Coronary artery (tissue), 2 donors: Measurements from ENCODE around the gene PDK1.
A peak's percentile ranks its signal among the peaks of the same experiment; 100 is the strongest.

ENCODE experiments used
- DNase-seq: peaks from one replicate; pipeline ENCODE4 v3.0.0-alpha.2; 2017; ENCODE audit warnings: low spot score
- H3K27ac ChIP-seq, 2 donors: fragments of 200-600 bp; sonication (generic); one replicate each; pipeline ENCODE4 v1.5.1; 2016 to 2019
- H3K4me3 ChIP-seq: fragments of 200-600 bp; sonication (generic); 2 replicates; pipeline ENCODE4 v1.5.1; 2016; ENCODE audit warnings: mild to moderate bottlenecking, moderate library complexity
- CTCF ChIP-seq: fragments of 200-600 bp; sonication (generic); IDR thresholded peaks from one replicate; pipeline ENCODE4 v1.5.1; 2019; ENCODE audit warnings: antibody characterized with exemption

The PDK1 gene

DNA sequence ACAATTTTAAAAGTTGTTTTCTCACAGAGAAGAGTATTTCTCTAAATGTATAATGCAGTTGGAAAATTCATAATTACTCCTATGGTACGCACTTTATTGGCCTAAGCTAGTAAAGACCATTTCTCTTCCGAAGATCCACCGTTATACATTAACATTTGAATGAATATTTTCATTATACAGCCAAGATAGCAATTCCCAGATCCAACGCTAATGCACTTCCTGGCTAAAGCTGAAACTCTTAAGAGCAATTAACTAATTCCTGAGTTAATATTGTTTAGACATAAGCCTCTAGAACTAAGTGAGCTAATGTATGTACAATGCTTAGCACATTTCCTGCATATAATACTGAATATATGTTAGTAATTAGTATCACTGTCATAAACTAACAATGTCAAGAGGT is 56.2 kb downstream of the PDK1 start:
- H3K27ac ChIP-seq: no peak overlapping the region
- no peak overlapping the region for H3K4me3 ChIP-seq
- no peak for TF ChIP-seq CTCF
- no peak for DNase-seq

DNA sequence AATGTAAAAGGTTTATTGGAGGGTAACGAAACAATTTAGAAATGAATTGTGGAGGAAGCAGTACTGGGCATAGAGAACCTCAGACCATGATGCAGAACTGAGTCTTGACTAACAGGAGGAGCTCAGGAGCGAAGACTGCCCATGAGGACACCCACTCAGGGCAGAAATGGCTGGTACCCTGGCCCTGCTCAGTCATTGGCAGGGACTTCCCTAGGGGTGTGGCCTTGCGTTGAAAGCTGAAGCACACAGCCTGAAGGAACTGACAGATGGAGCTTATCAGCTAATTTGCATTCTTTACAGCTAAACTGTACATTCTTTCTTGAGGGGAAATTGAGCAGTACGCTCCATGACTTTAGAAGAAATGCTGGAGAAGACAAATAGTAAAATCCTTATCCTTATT is 57.1 kb downstream of the PDK1 start:
- DNase-seq: no peak
- TF ChIP-seq CTCF: no peak
- H3K4me3 ChIP-seq: no peak overlapping the region
- no peak overlapping the region for H3K27ac ChIP-seq

DNA sequence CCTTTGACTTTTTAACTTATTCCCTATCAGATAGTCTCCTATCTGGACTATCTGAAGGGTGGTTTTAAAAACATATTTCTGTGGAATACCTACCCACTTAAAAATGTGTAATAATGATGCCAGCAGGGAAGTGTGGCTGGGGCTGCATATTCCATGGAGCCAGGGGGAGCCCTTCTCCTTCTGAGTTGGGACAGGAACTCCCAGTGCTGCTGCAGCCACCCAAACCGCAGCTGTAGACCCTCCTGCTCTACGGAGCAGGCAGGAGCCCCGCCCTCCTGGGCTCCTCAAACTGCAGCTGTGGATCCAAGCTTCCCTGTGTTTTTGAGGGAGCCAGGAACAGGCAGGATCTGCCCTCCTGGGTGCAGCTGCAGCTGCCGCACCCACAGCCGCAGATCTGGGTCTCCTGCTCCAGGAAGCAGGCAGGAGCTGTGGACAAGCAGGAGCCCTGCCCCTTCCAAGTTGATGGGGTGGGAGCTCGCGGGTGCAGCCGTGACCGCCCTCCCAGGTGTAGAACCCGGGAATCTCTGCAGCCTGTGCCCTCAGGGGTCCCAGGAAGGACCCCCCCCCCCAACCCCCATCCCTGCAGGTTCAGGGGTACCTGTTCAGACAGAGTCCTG is 57.8 kb downstream of the PDK1 start:
- TF ChIP-seq CTCF: no peak
- DNase-seq: no peak
- H3K4me3 ChIP-seq: no peak overlapping the region
- H3K27ac ChIP-seq: no peak overlapping the region

DNA sequence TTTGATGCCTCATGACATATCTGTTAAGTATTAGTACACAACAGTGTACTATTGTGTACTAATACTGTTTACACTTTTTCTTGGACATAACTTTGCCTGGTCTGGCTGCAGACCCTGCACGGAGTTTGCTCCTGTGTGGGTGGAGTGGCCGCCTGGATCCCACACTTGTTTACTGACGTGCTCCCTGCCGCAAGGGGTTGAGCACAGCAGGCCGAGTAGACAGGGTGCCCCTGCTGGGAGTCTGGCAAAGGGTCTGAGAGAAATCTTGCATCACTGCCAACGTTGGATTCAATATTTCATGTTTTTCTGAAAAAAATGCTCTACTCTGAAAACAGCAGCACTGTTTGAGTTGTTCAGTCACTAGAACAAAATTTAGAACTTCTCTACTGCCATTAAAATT is 59.0 kb downstream of the PDK1 start:
- DNase-seq: no peak
- H3K4me3 ChIP-seq: no peak overlapping the region
- TF ChIP-seq CTCF: no peak
- H3K27ac ChIP-seq: no peak overlapping the region

DNA sequence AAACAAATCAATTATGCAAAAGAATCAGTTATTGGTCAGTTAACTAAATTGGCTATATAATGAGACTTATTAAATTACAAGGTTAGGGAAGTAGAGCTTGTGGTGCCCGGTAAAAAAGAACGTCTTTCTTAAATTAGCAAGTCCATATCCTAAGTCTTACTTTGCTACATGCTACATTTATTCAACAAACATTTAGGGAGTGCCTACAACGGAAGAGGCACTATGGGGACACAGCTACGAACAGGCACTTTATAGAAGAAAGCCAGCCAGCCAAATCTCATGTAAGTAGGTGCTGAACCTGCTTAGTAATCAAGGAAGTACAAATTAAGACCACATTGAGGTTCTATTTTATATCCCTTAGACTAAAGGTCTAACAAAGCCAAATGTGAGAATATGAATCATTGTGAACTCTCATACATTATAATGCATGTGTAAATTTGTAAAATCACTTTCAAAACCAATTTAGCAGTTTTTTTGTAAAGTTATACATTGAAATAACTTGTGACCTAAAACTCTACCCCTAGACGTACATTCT is 59.9 kb downstream of the PDK1 start:
- no peak for TF ChIP-seq CTCF
- Histone ChIP-seq H3K4me3 (no peak overlapping the region), H3K27ac (no peak overlapping the region)
- no peak for DNase-seq

- no peak for TF ChIP-seq CTCF
- no peak overlapping the region for H3K4me3 ChIP-seq
- DNase-seq: no peak
- no peak overlapping the region for H3K27ac ChIP-seq
Observed at GRCh38 chr2:172617115-172617514, 61.2 kb downstream of the PDK1 start.

DNA sequence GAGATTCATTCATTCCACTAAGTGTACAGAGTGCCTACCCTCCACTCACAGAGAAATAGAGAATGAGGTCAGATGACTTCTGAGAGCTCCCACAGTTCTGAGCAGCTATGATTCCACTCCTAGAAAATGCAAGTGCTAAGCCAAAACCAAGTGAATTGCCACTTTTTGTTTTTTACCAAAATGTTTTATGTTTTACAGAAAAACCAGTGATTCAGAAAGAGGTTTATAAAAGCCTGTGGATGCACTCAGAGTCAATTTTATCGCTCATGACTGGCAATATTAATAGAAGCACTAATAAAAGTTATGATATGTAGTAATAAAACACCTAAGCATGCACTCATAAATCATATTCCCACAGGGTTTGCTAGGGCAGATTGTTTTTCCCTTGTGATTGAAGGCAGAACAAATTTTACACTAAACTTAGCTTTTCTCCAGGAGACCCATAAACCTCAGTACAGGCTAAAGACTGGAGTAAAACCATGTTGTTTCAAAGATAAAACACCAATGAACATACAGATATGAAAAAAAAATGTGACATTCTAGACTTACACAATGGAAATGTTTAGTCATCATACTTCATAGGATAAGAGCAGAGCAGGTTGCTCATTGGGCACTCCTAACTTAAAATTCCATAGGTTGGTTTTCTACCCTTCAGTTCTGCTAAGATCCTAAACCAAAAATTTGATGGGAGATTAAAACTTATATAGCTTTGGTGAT is 67.5 kb downstream of the PDK1 start:
- Histone ChIP-seq H3K27ac (peak overlapping the region in 1 of 2 donors; percentile 13), H3K4me3 (no peak overlapping the region)
- TF ChIP-seq CTCF: no peak
- DNase-seq: no peak
